ENCODE data around the gene SFXN3.

The SFXN3 gene

DNA sequence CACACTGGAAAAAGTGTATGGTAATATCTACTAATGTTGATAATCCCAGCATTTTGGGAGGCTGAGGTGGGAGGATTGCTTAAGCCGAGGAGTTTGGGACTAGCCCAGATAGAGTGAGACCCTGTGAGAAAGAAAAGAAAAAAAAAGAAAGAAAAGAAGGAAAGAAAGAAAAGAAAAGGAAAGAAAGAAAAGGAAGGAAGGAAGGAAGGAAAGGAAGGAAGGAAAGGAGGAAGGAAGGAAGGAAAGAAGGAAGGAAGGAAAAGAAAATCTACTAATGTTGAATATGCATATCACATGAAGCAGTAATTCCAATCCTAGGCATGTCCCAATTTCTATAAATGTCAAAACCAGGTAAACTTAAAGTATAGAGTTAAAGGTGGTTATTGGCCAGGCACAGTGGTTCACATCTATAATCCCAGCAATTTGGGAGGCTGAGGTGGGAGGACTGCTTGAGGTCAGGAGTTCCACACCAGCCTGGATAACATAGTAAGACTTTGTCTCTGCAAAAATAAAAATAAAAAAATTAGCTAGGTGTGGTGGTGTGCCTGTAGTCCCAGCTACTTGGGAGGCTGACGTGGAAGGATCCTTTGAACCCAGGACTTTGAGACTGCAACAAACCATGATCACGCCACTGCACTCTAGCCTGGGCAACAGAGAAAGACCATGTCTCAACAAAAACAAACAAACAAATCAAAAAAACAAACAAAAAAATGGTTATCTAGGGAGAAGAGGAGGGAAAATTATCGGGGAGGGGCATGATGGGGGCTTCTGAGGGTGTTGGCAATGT lies 25.5 kb downstream of the SFXN3 start:
- DNase-seq (ENCODE audit: low spot score), result no peak

GRCh38 chr10:101060036-101060950 lies 29.3 kb downstream of the SFXN3 start:
- peak; percentile 88 for DNase-seq (ENCODE audit: low spot score)

DNA sequence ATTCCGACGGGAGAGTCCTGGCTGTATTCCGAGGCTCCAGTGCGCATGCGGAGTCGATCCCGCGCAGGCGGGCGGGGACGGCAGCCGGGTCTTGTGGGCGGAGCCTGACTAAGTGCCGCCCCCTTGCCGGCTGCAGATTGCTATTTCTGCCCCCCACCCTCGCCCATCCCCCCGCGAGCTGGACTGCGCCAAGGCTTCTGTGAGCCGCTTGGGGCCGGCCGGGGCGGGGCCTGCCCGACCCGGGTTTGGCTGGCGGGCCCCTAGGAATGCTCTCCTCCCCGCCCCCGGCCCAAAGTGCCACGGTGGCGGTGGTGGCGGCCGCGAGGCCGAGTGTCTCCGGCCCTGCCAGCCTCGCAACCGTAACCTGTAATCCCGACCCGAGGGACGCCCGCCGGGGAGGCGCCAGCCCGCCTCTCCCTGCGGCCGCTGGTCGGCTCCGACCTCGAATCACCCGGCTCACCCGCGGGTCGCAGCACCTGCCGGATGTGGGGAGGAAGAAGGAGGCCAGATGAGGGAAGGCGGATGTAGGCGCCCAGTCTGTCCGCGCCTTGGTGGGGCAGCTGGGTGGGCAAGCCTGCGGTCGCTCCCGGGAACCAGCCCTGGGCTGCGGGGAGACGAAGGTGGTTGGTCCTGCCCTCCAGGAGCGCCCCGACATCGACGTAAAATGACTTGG lies 30.1 kb downstream of the SFXN3 start:
- DNase-seq (ENCODE audit: low spot score), result no peak

DNA sequence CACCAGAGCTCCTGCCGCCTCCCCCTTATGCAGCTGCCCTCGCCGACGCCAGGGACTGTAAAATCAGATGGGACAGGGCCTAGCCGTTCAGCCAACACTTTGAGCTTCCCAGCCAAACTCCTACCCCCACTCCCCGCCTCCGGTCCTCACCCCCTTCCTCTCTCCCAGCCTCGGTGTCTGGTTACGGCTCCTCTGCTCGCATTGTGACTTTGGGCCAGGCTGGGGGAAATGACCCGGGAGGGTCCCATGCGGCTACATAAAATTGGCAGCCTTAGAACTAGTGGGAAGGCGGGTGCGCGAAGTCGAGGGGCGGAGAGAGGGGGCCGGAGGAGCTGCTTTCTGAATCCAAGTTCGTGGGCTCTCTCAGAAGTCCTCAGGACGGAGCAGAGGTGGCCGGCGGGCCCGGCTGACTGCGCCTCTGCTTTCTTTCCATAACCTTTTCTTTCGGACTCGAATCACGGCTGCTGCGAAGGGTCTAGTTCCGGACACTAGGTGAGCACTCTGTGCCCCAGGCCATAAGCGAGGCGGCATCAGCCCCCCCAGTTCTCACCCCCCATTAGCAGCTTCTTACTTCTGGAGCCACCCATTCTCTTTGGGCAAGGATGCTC lies 30.7 kb downstream of the SFXN3 start, which contains the start of gene KAZALD1:
TSS of gene KAZALD1 (plus strand) at position 366 of the 608 bp plus-strand sequence. CDS start 604 bp downstream, outside the sequence.
- DNase-seq (ENCODE audit: low spot score), result no peak

DNA sequence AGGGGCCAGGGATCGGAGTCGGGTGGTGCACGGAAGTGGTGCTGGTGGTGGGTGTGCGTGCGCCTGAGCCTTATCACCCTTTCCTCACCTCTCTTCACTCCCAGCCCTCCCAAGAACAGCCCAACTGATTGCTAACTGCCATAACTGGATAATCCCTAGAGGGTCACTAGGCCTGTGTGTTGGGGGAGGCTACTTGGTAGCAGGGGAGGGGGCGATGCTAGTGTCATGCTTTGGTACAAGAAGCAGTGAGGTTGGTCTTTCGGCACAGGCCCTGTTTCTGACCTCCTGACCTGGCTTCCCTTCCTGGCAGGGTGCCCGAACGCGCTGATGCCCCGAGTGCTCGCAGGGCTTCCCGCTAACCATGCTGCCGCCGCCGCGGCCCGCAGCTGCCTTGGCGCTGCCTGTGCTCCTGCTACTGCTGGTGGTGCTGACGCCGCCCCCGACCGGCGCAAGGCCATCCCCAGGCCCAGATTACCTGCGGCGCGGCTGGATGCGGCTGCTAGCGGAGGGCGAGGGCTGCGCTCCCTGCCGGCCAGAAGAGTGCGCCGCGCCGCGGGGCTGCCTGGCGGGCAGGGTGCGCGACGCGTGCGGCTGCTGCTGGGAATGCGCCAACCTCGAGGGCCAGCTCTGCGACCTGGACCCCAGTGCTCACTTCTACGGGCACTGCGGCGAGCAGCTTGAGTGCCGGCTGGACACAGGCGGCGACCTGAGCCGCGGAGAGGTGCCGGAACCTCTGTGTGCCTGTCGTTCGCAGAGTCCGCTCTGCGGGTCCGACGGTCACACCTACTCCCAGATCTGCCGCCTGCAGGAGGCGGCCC lies 31.4 kb downstream of the SFXN3 start:
- no peak for DNase-seq (ENCODE audit: low spot score)

- no peak for DNase-seq (ENCODE audit: low spot score)
Measured at GRCh38 chr10:101063050-101063525, 32.1 kb downstream of the SFXN3 start.

- DNase-seq (ENCODE audit: low spot score), result no peak
Measured at GRCh38 chr10:101063548-101064414, 32.7 kb downstream of the SFXN3 start.

DNA sequence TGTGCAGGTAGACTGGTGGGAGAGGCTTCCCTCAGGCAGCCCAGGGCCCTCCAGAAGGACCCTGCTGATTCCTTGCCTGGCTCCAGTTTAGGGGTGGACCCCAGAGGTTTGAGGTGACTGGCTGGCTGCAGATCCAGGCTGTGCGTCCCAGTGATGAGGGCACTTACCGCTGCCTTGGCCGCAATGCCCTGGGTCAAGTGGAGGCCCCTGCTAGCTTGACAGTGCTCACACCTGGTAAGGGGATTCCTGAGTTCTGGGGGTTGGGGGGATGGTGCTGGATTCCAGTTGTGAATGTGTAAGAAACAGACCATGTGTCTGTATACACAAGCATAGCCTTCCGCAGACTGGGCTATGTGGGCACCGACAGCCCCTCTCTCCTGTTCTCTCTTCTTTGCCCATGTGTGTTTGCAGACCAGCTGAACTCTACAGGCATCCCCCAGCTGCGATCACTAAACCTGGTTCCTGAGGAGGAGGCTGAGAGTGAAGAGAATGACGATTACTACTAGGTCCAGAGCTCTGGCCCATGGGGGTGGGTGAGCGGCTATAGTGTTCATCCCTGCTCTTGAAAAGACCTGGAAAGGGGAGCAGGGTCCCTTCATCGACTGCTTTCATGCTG lies 33.5 kb downstream of the SFXN3 start:
- no peak for DNase-seq (ENCODE audit: low spot score)

GRCh38 chr10:101065481-101066145 lies 34.6 kb downstream of the SFXN3 start:
- DNase-seq (ENCODE audit: low spot score), result no peak

DNA sequence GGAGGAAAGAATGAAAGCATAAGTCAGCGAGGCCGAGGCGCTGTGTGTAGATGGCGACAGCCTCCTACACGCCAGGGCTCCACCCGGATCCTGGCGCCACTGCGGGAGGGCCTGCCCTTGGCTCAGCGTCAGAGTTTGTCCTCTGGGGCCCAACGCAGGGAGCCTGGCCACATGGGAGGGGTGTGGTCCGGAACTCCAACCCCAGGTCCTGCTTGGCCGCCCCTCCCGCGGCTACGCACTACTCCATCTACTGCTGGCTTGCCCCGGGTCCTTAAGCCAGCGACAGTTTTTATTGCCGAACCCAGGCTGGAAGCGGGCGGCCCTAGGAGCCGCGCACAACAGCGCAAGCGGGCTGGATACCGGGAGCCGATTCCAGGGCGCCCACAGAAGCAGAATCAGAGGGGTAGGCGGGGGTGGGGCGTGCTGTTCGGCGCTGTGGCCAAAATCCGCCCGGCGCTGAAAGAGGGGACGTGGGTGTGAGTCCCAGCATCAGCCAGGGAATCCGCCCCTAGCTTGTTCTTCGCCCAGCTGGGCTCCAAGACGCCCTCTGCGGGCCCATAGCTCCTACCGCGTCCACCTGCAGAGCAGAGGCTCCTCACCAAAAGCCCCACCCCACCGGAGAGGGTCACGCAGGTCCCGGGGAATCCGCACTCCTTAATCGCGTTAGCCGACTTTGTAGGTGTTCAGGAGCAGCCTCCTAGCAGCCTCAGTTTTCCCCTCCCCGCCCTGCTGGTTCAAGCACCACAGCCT lies 35.3 kb downstream of the SFXN3 start:
- no peak for DNase-seq (ENCODE audit: low spot score)

GRCh38 chr10:101066896-101067355 lies 35.9 kb downstream of the SFXN3 start:
- DNase-seq (ENCODE audit: low spot score), result no peak

GRCh38 chr10:101067356-101068083 lies 36.5 kb downstream of the SFXN3 start:
- DNase-seq (ENCODE audit: low spot score), result peak; percentile 74

DNA sequence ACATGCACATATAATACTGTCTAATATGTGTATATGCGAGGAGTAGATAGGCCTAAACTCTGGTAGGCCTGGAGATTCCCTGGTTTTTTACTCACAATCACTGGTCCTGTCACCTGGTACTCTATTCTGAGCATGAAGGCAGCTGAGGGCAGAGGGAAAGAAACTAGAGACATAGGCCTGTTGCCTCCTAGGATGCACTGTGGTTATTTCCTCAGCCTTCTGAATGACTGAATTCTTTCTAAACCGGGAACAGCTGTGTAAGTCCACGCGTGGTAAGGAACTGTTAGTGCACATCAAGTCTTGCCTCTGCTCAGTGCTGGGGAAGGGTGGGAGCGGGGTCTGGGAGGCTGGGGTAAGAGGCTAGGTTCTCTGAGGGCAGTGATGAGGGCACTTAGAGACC lies 38.4 kb downstream of the SFXN3 start:
- no peak for DNase-seq (ENCODE audit: low spot score)

DNA sequence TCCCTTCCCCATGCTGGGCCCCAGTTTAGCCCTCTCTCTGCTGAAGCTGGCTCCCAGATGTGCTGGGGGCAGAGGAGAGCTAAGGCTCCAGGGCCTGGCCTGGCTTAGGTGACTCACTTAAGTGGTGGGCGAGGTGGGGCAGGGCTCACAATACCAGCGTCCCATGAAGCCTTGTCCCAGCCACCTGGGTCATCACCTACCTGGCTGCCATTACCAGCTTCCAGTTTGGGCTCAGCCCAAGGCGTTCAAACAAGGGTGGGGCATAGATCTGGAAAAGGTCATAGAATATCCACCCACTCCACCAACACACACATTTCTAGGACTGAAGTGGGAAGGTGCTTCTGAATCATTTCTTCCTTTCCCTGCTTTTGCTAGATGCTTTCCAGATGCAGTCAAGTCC lies 39.1 kb downstream of the SFXN3 start:
- DNase-seq (ENCODE audit: low spot score), result no peak

GRCh38 chr10:101071267-101071884 lies 40.3 kb downstream of the SFXN3 start:
- no peak for DNase-seq (ENCODE audit: low spot score)

DNA sequence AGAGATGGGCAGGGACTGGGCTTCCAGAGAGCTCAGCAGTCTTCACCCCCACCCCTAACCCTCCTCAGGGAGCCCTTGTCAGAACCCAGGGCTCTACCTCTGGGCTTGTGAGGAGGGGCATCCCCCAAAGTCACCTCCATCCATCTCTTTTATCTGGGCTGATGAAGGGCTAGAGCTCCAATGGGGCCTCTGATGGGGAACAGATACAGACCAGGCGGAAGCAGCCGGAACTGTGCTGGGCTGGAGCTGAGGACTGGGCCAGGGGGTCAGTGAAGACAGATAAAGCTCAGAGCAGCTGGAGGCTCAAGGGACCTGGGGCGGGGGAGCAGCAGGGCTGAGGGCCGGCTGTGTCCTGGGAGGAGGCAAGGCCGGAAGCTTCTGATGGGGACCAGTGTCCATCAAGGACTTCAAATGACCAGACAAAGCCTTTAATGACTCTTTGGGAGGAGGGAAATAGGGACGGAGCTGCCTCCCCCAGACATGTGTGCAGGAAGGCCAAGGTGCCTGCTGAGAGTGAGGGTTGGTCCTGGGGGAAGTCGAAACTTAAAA lies 40.9 kb downstream of the SFXN3 start:
- DNase-seq (ENCODE audit: low spot score), result no peak

GRCh38 chr10:101072923-101073322 lies 41.9 kb downstream of the SFXN3 start:
- no peak for DNase-seq (ENCODE audit: low spot score)
